SH-SY5Y (cell line): ENCODE data around the gene KIAA1143.

Source experiments
- GATA2 ChIP-seq: IDR thresholded peaks from 2 replicates; pipeline ENCODE4 v1.6.1; 2011; ENCODE audit warnings: mild to moderate bottlenecking, low read depth, low read length
- GATA3 ChIP-seq: IDR thresholded peaks from 2 replicates; pipeline ENCODE4 v1.6.1; 2011; ENCODE audit warnings: low read depth, mild to moderate bottlenecking, low read length, moderate library complexity

The KIAA1143 gene

GRCh38 chr3:44761424-44762169 lies at the start of gene KIAA1143, which contains the start of gene KIF15:
KIAA1143 (minus strand) TSS chr3:44761619; CDS start chr3:44761602, 17 bp downstream.
KIF15 (plus strand) TSS chr3:44761794; CDS start chr3:44761866, 72 bp downstream.
- TF ChIP-seq GATA2: no peak; the same call in 1 of the 2 replicates
- TF ChIP-seq GATA3: no peak

- no peak for TF ChIP-seq GATA3
- TF ChIP-seq GATA2: no peak
These were observed 44.5 kb upstream of the KIAA1143 start for GRCh38 chr3:44805960-44806359.

GRCh38 chr3:44803298-44803697 lies 41.9 kb upstream of the KIAA1143 start:
- TF ChIP-seq GATA2 (no peak), GATA3 (no peak)

- TF ChIP-seq GATA3 (no peak), GATA2 (no peak)
These were observed 40.6 kb upstream of the KIAA1143 start for GRCh38 chr3:44802011-44802410.

- TF ChIP-seq GATA2 (no peak), GATA3 (no peak)
These were observed 33.8 kb upstream of the KIAA1143 start for GRCh38 chr3:44795197-44795596.

- no peak for TF ChIP-seq GATA3
- no peak for TF ChIP-seq GATA2
These were observed 21.5 kb upstream of the KIAA1143 start for GRCh38 chr3:44782891-44783290.

- TF ChIP-seq GATA3 (no peak), GATA2 (no peak)
These were observed 10.7 kb upstream of the KIAA1143 start for GRCh38 chr3:44772099-44772442.

GRCh38 chr3:44771424-44772098 lies 10.1 kb upstream of the KIAA1143 start:
- TF ChIP-seq GATA2 (no peak), GATA3 (no peak)

GRCh38 chr3:44764248-44764647 lies 2.8 kb upstream of the KIAA1143 start:
- TF ChIP-seq GATA2 (no peak), GATA3 (no peak)

GRCh38 chr3:44762690-44763089 lies 1.3 kb upstream of the KIAA1143 start:
- TF ChIP-seq GATA2: no peak
- no peak for TF ChIP-seq GATA3

GRCh38 chr3:44762170-44762677 lies 805 bp upstream of the KIAA1143 start:
- no peak for TF ChIP-seq GATA3
- TF ChIP-seq GATA2: no peak

- TF ChIP-seq GATA3 (no peak), GATA2 (no peak)
These were observed 357 bp downstream of the KIAA1143 start for GRCh38 chr3:44761101-44761423.

GRCh38 chr3:44734646-44735168 lies 26.7 kb downstream of the KIAA1143 start:
- no peak for TF ChIP-seq GATA2
- TF ChIP-seq GATA3: no peak

GRCh38 chr3:44729384-44729910 lies 32.0 kb downstream of the KIAA1143 start, which contains the start of gene ZNF501:
ZNF501 (plus strand) TSS chr3:44729635; CDS start chr3:44734422, 4,787 bp downstream.
- no peak for TF ChIP-seq GATA3
- TF ChIP-seq GATA2: no peak

GRCh38 chr3:44722103-44722401 lies 39.4 kb downstream of the KIAA1143 start:
- TF ChIP-seq GATA3: no peak
- TF ChIP-seq GATA2: no peak
